Uterus (tissue), 2 donors: Measurements from ENCODE around the gene KREMEN2.
"Not testable (repeated sequence)": the region's sequence is repeated elsewhere in the genome, so short reads cannot be mapped to it uniquely, and the experiment has no call there.

ENCODE experiments used
- CTCF ChIP-seq, 4 experiments: fragments of 200-600 bp in 2 of 4; fragments of 450-650 bp in 2 of 4; sonication (generic) in 2 of 4; IDR thresholded peaks; one replicate each; pipeline ENCODE4 v1.5.1; 2016 to 2019; ENCODE audit warnings: antibody characterized with exemption in 4 of 4, mild to moderate bottlenecking in 2 of 4, moderate library complexity in 1 of 4
- POLR2A ChIP-seq, 2 donors: fragments of 450-650 bp; IDR thresholded peaks; one replicate each; pipeline ENCODE4 v1.6.1; 2016; ENCODE audit warnings: antibody characterized with exemption in 2 of 2, mild to moderate bottlenecking in 1 of 2, moderate library complexity in 1 of 2

- TF ChIP-seq CTCF, POLR2A (IDR thresholded peaks at IDR 0.05): not testable (repeated sequence)
These were observed 32.7 kb upstream of the KREMEN2 start for GRCh38 chr16:2931231-2931914.
